B cell (primary cell): Measurements from ENCODE around the gene MICU2. TPM values are rescaled to one million over a fixed set of nuclear protein-coding genes. Genes with fewer than 3 reads are reported as not detected.

Experiments
- ATAC-seq: fragments of 200-7000 bp; cut with Tn5 transposase; one replicate; pipeline ENCODE4 v1.10.0; 2021; ENCODE audit warnings: low read depth, mild to moderate bottlenecking, moderate number of reproducible peaks, moderate library complexity
- CTCF ChIA-PET: fragments of 350-600 bp; sonication (Branson Sonifier 250); formaldehyde crosslinking; loops from one replicate; lab custom pipeline; 2021; ENCODE audit warnings: antibody characterized with exemption, inconsistent platforms; lab: Charles Lee
- POLR2A ChIA-PET: fragments of 350-600 bp; sonication (Branson Sonifier 250); formaldehyde crosslinking; loops from one replicate; lab custom pipeline; 2021; ENCODE audit warnings: antibody characterized with exemption; lab: Charles Lee
- DNase-seq: peaks from one replicate; pipeline ENCODE4 v3.0.0; 2013
- H2AFZ ChIP-seq: 2 replicates; pipeline ENCODE4 v1.6.1; 2012; ENCODE audit warnings: mild to moderate bottlenecking, low read depth, low read length; ENCODE audit not compliant: insufficient read depth, poor library complexity, severe bottlenecking
- H3K27ac ChIP-seq, 2 donors: 1 replicate in 1 of 2; 2 replicates in 1 of 2; pipeline ENCODE4 v1.5.1; 2012 to 2013; ENCODE audit warnings: low read length in 2 of 2, mild to moderate bottlenecking in 2 of 2, moderate library complexity in 1 of 2
- H3K27me3 ChIP-seq, 4 experiments: fragments of 200-600 bp in 1 of 4; sonication (generic) in 1 of 4; replicated peaks in 1 of 4; 1 replicate in 2 of 4; 2 replicates in 2 of 4; pipeline versions ENCODE4 v1.6.1 to v1.7.0; 2013 to 2016; ENCODE audit warnings: low read length in 3 of 4, mild to moderate bottlenecking in 2 of 4, mixed read lengths in 1 of 4, moderate library complexity in 1 of 4; ENCODE audit not compliant: insufficient read depth in 4 of 4, control insufficient read depth in 3 of 4; ENCODE audit errors: control extremely low read depth in 1 of 4
- H3K36me3 ChIP-seq, 2 experiments: replicated peaks in 1 of 2; 1 replicate in 1 of 2; 2 replicates in 1 of 2; pipeline versions ENCODE4 v1.6.1 to v1.7.1; 2013; ENCODE audit warnings: low read length in 1 of 2; ENCODE audit not compliant: insufficient read depth in 2 of 2, control insufficient read depth in 1 of 2; ENCODE audit errors: control extremely low read depth in 1 of 2, extremely low read depth in 1 of 2
- H3K4me1 ChIP-seq, 2 donors: fragments of 200-600 bp in 1 of 2; sonication (generic) in 1 of 2; 1 replicate in 1 of 2; 2 replicates in 1 of 2; pipeline versions ENCODE4 v1.5.1 to v1.6.1; 2013 to 2017; ENCODE audit warnings: low read length in 2 of 2; ENCODE audit not compliant: control insufficient read depth in 2 of 2, insufficient read depth in 2 of 2
- H3K4me2 ChIP-seq: replicated peaks from 2 replicates; pipeline ENCODE3; 2012; ENCODE audit warnings: mild to moderate bottlenecking, low read depth, low read length; ENCODE audit not compliant: poor library complexity, severe bottlenecking
- H3K4me3 ChIP-seq, 5 experiments: fragments of 200-600 bp in 1 of 5; sonication (generic) in 1 of 5; 1 replicate in 3 of 5; 2 replicates in 2 of 5; pipeline versions ENCODE4 v1.5.1 to v1.7.0; 2011 to 2016; ENCODE audit warnings: low read length in 4 of 5, mild to moderate bottlenecking in 4 of 5, low read depth in 2 of 5, control low read depth in 1 of 5, moderate library complexity in 1 of 5; ENCODE audit not compliant: insufficient read depth in 1 of 5; ENCODE audit errors: control extremely low read depth in 1 of 5, extremely low read depth in 1 of 5
- H3K79me2 ChIP-seq: fragments of 200-600 bp; sonication (generic); one replicate; pipeline ENCODE4 v1.6.0; 2016; ENCODE audit warnings: low read length; ENCODE audit not compliant: control insufficient read depth, insufficient read depth
- H3K9ac ChIP-seq: fragments of 200-600 bp; sonication (generic); 2 replicates; pipeline ENCODE4 v1.6.1; 2017; ENCODE audit warnings: mild to moderate bottlenecking, low read length, moderate library complexity
- H3K9me3 ChIP-seq, 3 donors: one replicate each; pipeline versions ENCODE4 v1.6.1 to v1.7.1; 2013; ENCODE audit warnings: low read length in 2 of 3; ENCODE audit not compliant: control insufficient read depth in 2 of 3, insufficient read depth in 1 of 3; ENCODE audit errors: control extremely low read depth in 1 of 3
- H4K20me1 ChIP-seq: 2 replicates; pipeline ENCODE4 v1.6.0; 2012; ENCODE audit warnings: mild to moderate bottlenecking, low read length; ENCODE audit not compliant: insufficient read depth, control insufficient read depth, poor library complexity, severe bottlenecking
- H3K27ac Mint-ChIP-seq: one replicate; pipeline ENCODE4 v1.8.0; 2021; ENCODE audit warnings: mixed read lengths
- H3K27me3 Mint-ChIP-seq: one replicate; pipeline ENCODE4 v1.8.0; 2021; ENCODE audit warnings: mixed read lengths
- H3K4me1 Mint-ChIP-seq: one replicate; pipeline ENCODE4 v1.8.0; 2021; ENCODE audit warnings: mixed read lengths
- H3K4me3 Mint-ChIP-seq: one replicate; pipeline ENCODE4 v1.8.0; 2021; ENCODE audit warnings: mixed read lengths
- H3K9me3 Mint-ChIP-seq: one replicate; pipeline ENCODE4 v1.8.0; 2022; ENCODE audit warnings: mixed read lengths; ENCODE audit not compliant: insufficient read depth
- EZH2 ChIP-seq: IDR thresholded peaks from 2 replicates; pipeline ENCODE4 v1.6.1; 2012; ENCODE audit warnings: borderline replicate concordance, low read depth, mild to moderate bottlenecking, moderate library complexity, low read length; ENCODE audit not compliant: insufficient read depth, poor library complexity, severe bottlenecking
- WGBS: methylation state at CpG from one replicate; pipeline ENCODE4 v1.1.5; 2013; ENCODE audit warnings: missing lambda C conversion rate; ENCODE audit not compliant: insufficient coverage; 5-methylcytosine and 5-hydroxymethylcytosine counted together
- intact Hi-C: fragments of 100-400 bp; cut with micrococcal nuclease; formaldehyde crosslinking; loops from one replicate; pipeline ENCODE4 v1.10.0; 2022
- polyA plus RNA-seq: library from polyadenylated mRNA; depleted of rRNA; stranded (reverse); fragments of >200 nt; gene quantifications from 2 replicates; pipeline ENCODE4 v1.2.3, GENCODE V29; 2012
- total RNA-seq, 2 donors: library from RNA; stranded (reverse); fragments of 120-200 nt in 1 of 2; gene quantifications; 1 replicate in 1 of 2; 2 replicates in 1 of 2; pipeline versions ENCODE4 v1.2.3 to v1.2.4, GENCODE V29; 2013 to 2022
- TF ChIP-seq, protein P1 (sequence below): fragments of 200-600 bp; IDR thresholded peaks from one replicate; pipeline ENCODE4 v1.8.0; 2022; ENCODE audit warnings: antibody characterized with exemption, mild to moderate bottlenecking

MICU2 gene
- total and polyA plus RNA-seq, 2 donors (not counting 1 experiment from before 2014, with no cell fraction given), result 52.2 to 56.7 TPM

- no peaks in the 10 kb centered on the region for H4K20me1 ChIP-seq
- H2AFZ ChIP-seq, result no peak overlapping the region
- Mint-ChIP-seq H3K4me3 (no peak overlapping the region), H3K27ac (no peak overlapping the region), H3K9me3 (peaks cover 5% of the 10 kb centered on the region), H3K4me1 (peaks cover 16% of the 10 kb centered on the region), H3K27me3 (no peaks in the 10 kb centered on the region)
- ChIA-PET POLR2A (no interaction called here), CTCF (interaction anchor here (0.9 to 7.4 kb wide), 4 partner anchors 13 to 538 kb away, joined by 3 to 83 read pairs (median 14); no protein-coding TSS in a partner anchor)
- no peak overlapping the region for H3K27ac ChIP-seq
- DNase-seq, result no peak
- 85% methylated on average over 5 of the region's 6 CpGs for WGBS
- no peaks in the 10 kb centered on the region for H3K79me2 ChIP-seq
- H3K9ac ChIP-seq, result no peak overlapping the region
- no peaks in the 10 kb centered on the region for H3K36me3 ChIP-seq
- ATAC-seq, result no peak
- H3K27me3 ChIP-seq, result peaks cover 0 to 4% (median 2%) of the 10 kb centered on the region in 4 experiments
- H3K4me2 ChIP-seq, result no peak overlapping the region
- H3K4me1 ChIP-seq, result peaks cover 7 to 8% of the 10 kb centered on the region in 2 donors
- no peak overlapping the region for H3K4me3 ChIP-seq
- TF ChIP-seq, protein P1, sequence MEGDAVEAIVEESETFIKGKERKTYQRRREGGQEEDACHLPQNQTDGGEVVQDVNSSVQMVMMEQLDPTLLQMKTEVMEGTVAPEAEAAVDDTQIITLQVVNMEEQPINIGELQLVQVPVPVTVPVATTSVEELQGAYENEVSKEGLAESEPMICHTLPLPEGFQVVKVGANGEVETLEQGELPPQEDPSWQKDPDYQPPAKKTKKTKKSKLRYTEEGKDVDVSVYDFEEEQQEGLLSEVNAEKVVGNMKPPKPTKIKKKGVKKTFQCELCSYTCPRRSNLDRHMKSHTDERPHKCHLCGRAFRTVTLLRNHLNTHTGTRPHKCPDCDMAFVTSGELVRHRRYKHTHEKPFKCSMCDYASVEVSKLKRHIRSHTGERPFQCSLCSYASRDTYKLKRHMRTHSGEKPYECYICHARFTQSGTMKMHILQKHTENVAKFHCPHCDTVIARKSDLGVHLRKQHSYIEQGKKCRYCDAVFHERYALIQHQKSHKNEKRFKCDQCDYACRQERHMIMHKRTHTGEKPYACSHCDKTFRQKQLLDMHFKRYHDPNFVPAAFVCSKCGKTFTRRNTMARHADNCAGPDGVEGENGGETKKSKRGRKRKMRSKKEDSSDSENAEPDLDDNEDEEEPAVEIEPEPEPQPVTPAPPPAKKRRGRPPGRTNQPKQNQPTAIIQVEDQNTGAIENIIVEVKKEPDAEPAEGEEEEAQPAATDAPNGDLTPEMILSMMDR, result no peak
- no peak for TF ChIP-seq EZH2
- intact Hi-C loops, result no loop called here
- peaks cover 0 to 9% (median 5%) of the 10 kb centered on the region in 3 donors for H3K9me3 ChIP-seq
Measured at GRCh38 chr13:21481359-21481758, 122.6 kb downstream of the MICU2 start.

GRCh38 chr13:21478881-21479808 is 124.8 kb downstream of the MICU2 start:
- no peaks in the 10 kb centered on the region for H3K79me2 ChIP-seq
- Mint-ChIP-seq H3K9me3 (no peaks in the 10 kb centered on the region), H3K27ac (no peak overlapping the region)

More at GRCh38 chr13:21478881-21479808, 124.8 kb downstream of the MICU2 start:
- no peaks in the 10 kb centered on the region for H4K20me1 ChIP-seq
- H3K9ac ChIP-seq, result no peak overlapping the region
- Mint-ChIP-seq H3K4me3 (no peak overlapping the region), H3K27me3 (no peaks in the 10 kb centered on the region), H3K4me1 (peaks cover 16% of the 10 kb centered on the region)
- ATAC-seq (peak; percentile 39), DNase-seq (peak; percentile 81)
- ChIA-PET CTCF (interaction anchor here (0.6 to 7.4 kb wide), 19 partner anchors 15 to 881 kb away, joined by 3 to 83 read pairs (median 4); partner anchors contain the start of genes MICU2, MRPL57, SKA3 and ZDHHC20), POLR2A (no interaction called here)
- H3K4me1 ChIP-seq, result peaks cover 7 to 8% of the 10 kb centered on the region in 2 donors
- H2AFZ ChIP-seq, result no peak overlapping the region
- H3K27me3 ChIP-seq, result peaks cover 0 to 4% (median 2%) of the 10 kb centered on the region in 4 experiments
- no peaks in the 10 kb centered on the region for H3K9me3 ChIP-seq
- no peak for TF ChIP-seq EZH2
- TF ChIP-seq, protein P1, result peak; percentile 90
- no peak overlapping the region for H3K4me3 ChIP-seq
- intact Hi-C loops, result loop anchor here (1.0 to 10.0 kb wide), 6 partner anchors 102 to 1282 kb away; no protein-coding TSS in a partner anchor
- 54% methylated on average over 3 of the region's 8 CpGs for WGBS
- H3K36me3 ChIP-seq, result no peaks in the 10 kb centered on the region
- H3K27ac ChIP-seq, result no peak overlapping the region
- peak overlapping the region; percentile 24 for H3K4me2 ChIP-seq
